ENCODE results near the gene NOTCH4.
"Not testable (repeated sequence)": the region's sequence is repeated elsewhere in the genome, so short reads cannot be mapped to it uniquely, and the experiment has no call there.

NOTCH4 gene

DNA sequence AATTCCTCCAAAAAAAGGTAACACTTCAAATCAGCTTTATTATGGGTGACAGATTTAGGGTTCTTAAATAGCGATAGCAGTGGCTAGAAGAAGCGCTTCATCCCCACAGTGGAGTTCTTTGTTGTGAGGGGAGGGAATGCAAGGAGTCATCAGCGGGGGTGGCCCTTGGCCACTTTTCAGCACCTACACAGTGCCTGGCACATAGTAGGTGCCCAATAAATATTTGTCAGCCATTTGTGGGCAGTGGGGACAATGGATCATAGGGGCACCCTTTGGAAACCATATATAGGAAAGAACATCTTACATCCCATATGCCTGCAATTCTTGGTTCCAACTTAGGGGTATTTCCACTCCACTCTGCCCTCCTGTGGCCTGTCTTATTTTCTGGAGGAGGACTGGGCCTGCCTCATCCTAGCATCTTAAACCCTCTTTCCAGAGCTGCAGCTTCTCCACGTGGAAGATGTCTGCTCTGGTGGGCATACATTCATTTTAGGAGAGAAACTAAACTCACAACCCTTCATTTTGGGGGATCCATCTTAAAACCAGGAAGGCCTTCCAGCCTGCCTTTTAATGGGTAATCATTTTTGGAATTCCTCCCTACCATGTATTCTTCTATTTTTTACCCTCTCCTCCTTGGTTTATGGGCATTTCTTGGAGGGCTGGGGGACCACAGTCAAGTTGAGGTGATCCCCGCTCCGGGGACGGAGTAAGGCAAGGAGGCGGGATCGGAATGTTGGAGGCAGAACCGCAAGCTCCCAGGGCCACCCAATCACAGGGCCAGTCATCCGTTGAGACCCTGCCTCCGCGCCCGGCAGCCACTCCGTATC, 28.8 kb downstream of the NOTCH4 start:
- no peak for DNase-seq (ENCODE audit: low read depth in 2 of 2, low spot score in 1 of 2)

DNA sequence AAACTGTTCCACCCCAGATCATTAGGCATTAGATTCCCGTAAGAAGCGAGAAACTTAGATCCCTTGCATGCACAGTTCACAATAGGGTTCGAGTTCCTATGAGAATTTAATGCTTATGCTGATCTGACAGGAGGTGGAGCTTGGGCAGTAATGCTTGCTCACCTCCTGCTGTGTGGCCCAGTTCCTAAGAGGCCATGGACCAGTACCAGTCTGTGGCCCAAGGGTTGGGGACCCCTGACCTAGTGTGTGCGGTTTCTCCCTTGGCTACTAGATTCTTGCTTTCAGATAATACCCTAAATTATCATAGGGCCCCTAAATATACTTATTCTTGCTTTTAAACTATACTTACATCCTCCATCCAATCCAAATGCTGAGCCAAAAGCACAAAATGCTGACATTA, 29.5 kb downstream of the NOTCH4 start:
- DNase-seq (ENCODE audit: low read depth in 2 of 2, low spot score in 1 of 2), result no peak

DNA sequence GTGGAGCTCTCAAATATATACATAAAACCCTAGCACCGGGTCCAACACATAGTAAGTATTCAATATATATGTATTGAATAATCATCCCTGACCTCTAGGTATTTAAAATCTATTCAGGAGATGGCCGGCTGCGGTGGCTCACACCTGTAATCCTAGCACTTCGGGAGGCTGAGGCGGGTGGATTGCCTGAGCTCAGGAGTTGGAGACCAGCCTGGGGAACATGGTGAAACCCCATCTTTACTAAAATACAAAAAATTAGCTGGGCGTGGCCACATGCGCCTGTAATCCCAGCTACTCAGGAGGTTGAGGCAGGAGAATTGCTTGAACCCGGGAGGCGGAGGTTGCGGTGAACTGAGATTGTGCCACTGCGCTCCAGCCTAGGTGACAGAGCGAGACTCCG, 30.8 kb downstream of the NOTCH4 start:
- not testable (repeated sequence) for DNase-seq (ENCODE audit: low read depth in 2 of 2, low spot score in 1 of 2)

- no peak for DNase-seq (ENCODE audit: low read depth in 2 of 2, low spot score in 1 of 2)
These were observed 31.2 kb downstream of the NOTCH4 start, which contains the start of gene GPSM3 for GRCh38 chr6:32192608-32193039. GPSM3 (minus strand) TSS chr6:32192643; CDS start chr6:32192513, 130 bp downstream.

DNA sequence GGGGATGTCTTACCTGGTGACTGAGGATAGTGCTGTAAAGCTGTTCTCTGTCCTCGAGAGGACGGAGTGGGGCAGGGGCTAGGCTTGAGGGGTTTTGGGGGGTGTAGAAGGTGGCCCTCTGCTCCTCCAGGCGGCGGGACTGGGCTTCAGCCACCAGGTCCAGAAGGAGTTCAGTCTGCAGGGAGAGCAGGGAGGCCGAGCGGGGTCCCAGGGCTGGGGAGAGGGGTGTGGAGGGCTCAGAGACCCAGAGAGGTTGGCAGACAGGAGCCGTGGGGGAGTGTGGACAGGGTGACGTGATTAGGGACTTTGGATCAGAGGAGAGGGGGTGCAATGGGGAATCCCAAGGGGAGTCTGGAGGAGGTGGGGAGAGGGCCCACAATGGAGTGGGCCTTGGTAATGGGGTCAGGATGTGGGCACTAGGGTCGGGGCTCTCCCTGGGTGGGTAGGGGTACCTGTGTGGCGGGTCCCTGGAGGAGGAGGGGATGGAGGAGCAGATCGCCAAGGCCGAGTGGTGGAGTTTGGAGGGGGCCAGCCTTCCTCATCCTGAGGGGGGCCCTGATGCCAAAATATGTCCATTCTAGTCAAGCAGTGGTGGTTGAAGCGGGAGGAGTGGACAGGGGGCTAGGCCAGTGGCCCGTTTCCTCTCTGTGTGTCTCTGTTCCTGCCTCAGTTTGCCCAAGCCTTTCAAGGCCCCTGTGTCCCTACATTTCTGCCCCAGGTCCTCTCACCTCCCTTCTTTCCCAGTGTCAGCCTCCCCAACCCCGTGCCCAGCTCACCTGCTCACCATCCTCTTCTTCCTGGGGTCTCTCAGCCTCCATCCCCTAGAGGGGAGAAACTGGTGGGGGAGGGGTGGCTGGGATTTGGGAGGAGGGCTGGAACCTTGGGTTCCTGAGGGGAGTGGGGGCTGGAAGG, 31.9 kb downstream of the NOTCH4 start:
- DNase-seq (ENCODE audit: low read depth in 2 of 2, low spot score in 1 of 2), result no peak

GRCh38 chr6:32190911-32191677, 32.8 kb downstream of the NOTCH4 start:
- DNase-seq (ENCODE audit: low read depth in 2 of 2, low spot score in 1 of 2), result no peak

DNA sequence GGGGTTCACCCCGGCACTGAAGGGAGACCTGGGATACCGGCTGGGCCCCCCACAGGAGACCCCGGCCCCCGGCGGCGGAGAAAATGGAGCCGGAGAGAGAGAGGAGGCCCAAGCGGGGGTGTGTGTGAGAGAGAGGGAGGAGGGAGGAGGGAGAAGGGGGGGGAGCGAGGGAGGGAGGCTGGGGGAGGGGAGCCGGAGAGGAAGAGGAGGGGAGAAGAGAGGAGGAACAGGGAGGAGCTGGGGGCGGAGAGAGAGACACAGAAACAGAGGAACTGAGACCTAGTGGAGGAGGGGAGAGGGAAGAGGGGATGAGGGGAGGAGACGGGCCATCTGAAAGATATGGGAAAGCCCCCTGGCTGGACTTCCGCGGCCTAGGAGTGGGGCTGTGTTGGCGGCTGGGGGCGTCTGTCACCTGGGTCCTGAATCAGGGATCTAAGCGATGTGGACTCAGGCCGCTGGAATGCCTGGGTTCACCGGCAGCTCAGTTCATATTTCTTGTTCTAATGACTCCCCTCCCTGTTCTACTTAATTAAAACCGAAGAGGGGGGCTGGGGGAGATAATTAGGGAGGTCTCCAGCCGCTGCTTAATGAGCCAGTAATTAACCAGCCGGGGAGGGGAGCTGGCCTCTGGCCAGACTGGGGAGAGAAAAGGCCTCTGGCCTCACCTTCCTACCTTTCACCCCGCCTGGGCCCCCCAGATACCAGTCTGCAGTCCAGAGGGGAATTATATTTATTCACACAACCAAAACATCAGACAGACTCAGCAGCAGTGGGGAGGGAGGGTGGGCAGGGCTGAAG, 33.6 kb downstream of the NOTCH4 start, which contains the start of gene PBX2:
TSS of gene PBX2 (minus strand) at position 149 of the 798 bp plus-strand sequence. CDS start 287 bp downstream, outside the sequence.
- peak; percentile 64 to 75 for DNase-seq (ENCODE audit: low read depth in 2 of 2, low spot score in 1 of 2)

DNA sequence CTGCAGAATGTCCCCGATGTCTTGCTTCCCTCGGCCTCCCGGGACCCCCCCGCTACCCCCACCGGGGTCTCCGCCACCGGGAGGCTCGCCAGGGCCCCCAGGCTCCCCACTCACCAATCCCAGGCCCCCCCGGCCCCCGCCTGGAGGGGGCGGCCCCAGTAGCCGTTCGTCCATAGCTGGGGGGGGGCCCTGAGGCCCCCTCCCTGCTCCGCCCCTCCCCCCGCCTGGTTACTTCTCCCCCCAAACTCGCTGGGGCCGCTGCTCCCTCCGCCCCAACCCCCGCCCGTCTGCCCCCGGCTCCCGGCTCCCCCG, 34.2 kb downstream of the NOTCH4 start:
- DNase-seq (ENCODE audit: low read depth in 2 of 2, low spot score in 1 of 2), result no peak

DNA sequence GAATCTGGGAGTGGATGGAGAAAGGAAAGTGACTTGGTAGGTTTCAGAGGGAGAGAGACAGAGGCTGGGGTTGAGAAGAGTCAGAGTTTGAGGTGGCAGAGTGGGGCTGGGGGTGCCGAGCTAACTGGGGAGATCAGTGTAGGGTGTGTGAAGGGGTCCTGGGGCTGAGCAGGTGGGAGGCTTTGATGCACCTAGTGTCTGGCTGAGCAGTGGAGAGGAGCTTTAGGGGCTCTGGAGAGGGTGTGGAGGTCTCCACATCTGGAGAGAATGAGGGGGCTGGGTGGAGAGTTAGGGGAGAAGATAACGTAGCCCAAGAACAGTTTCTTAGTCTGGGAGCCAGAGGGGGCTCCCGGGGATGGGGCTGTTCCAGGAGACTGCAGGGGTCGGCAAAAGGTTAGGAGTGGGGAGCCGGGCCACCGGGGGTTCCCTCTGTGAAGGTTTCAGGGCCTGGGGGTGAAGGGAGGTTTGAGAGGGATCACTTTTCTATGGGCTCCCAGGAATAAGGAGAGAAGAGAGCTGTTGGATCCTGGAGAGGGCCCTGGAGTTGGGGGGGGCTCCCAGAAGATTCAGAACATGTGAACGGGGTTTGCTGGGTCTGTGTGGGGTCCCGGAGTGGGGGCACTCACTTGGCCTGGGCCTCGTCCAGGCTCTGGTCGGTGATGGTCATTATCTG, 34.7 kb downstream of the NOTCH4 start:
- no peak for DNase-seq (ENCODE audit: low read depth in 2 of 2, low spot score in 1 of 2)

DNA sequence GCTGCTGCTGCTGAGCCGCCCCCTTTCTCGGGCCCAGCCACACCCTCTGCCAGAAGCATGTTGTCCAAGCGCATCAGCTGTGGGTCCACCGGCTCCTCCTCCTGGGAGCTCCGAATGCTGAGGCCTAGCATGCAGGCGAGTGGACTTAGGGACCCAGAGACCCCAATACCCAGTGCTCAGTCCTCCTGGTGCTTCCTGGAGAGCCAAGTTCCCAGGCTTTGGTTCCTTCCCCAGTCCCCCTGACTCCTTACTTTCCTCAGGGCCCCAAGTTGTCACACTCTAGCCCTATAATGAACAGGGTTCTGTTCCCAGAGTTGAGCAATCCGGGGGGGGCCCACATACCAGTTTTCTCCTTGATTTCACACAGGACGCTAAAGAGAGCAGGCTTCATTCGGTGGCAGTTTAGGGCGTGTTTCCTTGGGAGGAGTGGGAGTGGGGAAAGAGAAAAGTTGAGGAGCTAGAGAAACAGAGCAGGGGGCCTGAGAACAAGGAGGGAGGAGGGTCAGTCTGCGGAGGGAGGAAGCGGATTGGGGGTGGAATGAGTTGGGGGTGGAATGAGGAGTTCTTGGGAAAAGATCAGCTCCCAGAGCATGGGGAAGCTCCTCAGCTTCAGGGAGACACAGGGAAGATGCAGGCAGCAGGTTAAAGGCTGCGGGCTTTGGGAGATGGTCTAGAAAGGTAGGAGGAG, 35.3 kb downstream of the NOTCH4 start:
- no peak for DNase-seq (ENCODE audit: low read depth in 2 of 2, low spot score in 1 of 2)

DNA sequence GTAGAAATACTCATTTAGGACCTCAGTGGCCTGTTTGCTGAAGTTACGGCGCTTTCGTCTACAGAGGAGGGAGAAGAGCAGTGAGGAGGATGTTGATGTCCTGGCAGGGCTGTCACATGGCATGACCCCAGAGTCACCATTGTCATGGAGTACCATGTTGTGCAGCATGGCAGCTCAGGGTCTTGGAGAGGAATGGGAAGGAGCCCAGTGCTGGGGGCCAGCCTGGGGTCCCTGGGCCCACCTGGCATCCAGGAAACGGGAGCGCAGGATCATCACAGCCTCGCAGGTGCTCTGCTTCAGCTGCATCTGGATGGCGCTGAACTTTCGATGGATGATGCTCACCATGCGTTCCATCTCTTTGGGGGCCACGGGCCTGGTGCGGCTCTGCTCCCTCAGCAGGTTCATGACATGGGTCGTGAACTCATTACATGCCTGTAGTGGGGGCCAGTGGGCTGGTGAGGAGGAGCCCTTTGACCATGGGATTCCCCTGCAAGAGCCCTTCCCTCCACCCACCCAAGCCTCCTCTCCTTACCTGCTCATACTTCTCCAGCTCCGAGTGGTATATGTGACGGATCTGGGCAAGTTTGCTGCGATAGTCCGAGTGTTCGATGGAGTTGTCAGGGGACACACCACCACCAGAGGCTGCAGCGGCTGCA, 36.0 kb downstream of the NOTCH4 start:
- DNase-seq (ENCODE audit: low read depth in 2 of 2, low spot score in 1 of 2), result not testable (repeated sequence)

- no peak for DNase-seq (ENCODE audit: low read depth in 2 of 2, low spot score in 1 of 2)
These were observed 36.7 kb downstream of the NOTCH4 start for GRCh38 chr6:32187009-32187709.

GRCh38 chr6:32186151-32186840, 37.6 kb downstream of the NOTCH4 start:
- not testable (repeated sequence) for DNase-seq (ENCODE audit: low read depth in 2 of 2, low spot score in 1 of 2)

- DNase-seq (ENCODE audit: low read depth in 2 of 2, low spot score in 1 of 2), result peak in 1 of 2 donors; percentile 27
These were observed 38.2 kb downstream of the NOTCH4 start for GRCh38 chr6:32185681-32186131.

- DNase-seq (ENCODE audit: low read depth in 2 of 2, low spot score in 1 of 2), result no peak
These were observed 39.7 kb downstream of the NOTCH4 start, which contains the start of gene AGER for GRCh38 chr6:32184084-32184640. AGER (minus strand) TSS chr6:32184253; CDS start chr6:32184222, 31 bp downstream.

DNA sequence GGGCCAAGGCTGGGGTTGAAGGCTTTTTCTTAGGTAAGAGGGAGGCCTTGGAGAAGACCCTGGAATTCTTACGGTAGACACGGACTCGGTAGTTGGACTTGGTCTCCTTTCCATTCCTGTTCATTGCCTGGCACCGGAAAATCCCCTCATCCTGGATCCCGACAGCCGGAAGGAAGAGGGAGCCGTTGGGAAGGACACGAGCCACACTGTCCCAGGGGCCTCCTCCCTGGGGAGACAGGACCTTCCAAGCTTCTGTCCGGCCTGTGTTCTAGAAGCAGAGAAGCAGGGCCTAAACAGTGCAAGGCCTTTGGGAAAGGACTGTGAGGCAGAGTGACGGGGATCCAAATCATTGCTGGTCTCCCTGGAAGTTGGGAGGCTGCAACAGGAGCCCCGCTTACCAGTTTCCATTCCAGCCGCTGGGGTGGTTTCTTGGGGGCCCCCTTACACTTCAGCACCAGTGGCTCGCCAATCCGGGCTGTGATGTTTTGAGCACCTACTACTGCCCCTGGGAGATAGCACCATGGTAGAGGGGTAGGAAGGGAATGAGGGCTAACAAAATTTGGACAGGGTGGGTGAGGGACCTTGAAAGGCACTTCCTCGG, 40.3 kb downstream of the NOTCH4 start:
- no peak for DNase-seq (ENCODE audit: low read depth in 2 of 2, low spot score in 1 of 2)

GRCh38 chr6:32183030-32183429, 40.8 kb downstream of the NOTCH4 start:
- DNase-seq (ENCODE audit: low read depth in 2 of 2, low spot score in 1 of 2), result no peak

Data from stimulated activated CD8-positive, alpha-beta memory T cell treated with anti-CD3 and anti-CD28 coated beads, Interleukin-4, amount 100 ng/mL, for 4 hours (primary cell).